IgD-negative memory B cell (primary cell): ENCODE results near the gene DLG1. TPM values are rescaled to one million over a fixed set of nuclear protein-coding genes. Genes with fewer than 3 reads are reported as not detected.
A peak's percentile ranks its signal among the peaks of the same experiment; 100 is the strongest.
"Not testable (repeated sequence)": the region's sequence is repeated elsewhere in the genome, so short reads cannot be mapped to it uniquely, and the experiment has no call there.

Experiments
- H3K27ac Mint-ChIP-seq, 3 donors: one replicate each; pipeline ENCODE4 v1.8.0; 2020 to 2022; ENCODE audit warnings: mild to moderate bottlenecking in 3 of 3, mixed read lengths in 3 of 3, moderate library complexity in 1 of 3
- H3K27me3 Mint-ChIP-seq: one replicate; pipeline ENCODE4 v1.8.0; 2021; ENCODE audit warnings: mixed read lengths
- H3K36me3 Mint-ChIP-seq: one replicate; pipeline ENCODE4 v1.8.0; 2020; ENCODE audit warnings: mild to moderate bottlenecking, mixed read lengths
- H3K4me1 Mint-ChIP-seq, 3 donors: one replicate each; pipeline ENCODE4 v1.8.0; 2020 to 2022; ENCODE audit warnings: mixed read lengths in 3 of 3, mild to moderate bottlenecking in 1 of 3
- H3K4me3 Mint-ChIP-seq, 4 donors: one replicate each; pipeline ENCODE4 v1.8.0; 2020 to 2022; ENCODE audit warnings: mild to moderate bottlenecking in 4 of 4, mixed read lengths in 4 of 4, moderate library complexity in 3 of 4
- H3K9me3 Mint-ChIP-seq, 3 donors: one replicate each; pipeline ENCODE4 v1.8.0; 2020 to 2021; ENCODE audit warnings: mixed read lengths in 3 of 3, mild to moderate bottlenecking in 1 of 3
- polyA plus RNA-seq: library from polyadenylated mRNA; unstranded; fragments of 300-500 nt; fragmentation: Illumina TruSeq; gene quantifications from one replicate; pipeline ENCODE4 v1.2.3, GENCODE V29; 2021

The DLG1 gene
- polyA plus RNA-seq, 1 donor from 2014 or later, result 28.6 TPM

DNA sequence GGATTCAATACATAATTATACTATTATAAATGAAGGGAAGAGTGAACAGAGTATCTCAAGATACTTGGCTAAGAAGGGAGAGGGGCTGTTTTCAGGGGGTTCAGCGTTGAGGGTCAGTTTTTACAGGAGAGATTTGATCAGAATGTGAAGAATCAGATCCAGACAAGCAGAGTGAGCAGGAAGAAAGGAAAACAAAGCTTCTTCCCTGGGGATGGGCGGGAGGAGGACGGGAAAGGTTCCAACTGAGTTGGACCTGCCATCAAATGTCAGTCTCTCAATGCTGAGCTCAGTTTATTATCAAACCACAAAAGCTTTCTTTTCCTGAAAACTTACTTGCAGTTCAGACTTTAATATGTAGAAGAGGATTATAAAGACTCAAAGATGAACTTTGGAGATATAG lies 262.8 kb downstream of the DLG1 start:
- Mint-ChIP-seq H3K27me3 (peaks cover 16% of the 10 kb centered on the region), H3K4me3 (no peak overlapping the region), H3K9me3 (no peaks in the 10 kb centered on the region), H3K36me3 (no peaks in the 10 kb centered on the region), H3K4me1 (peaks cover 0 to 1% (median 0%) of the 10 kb centered on the region in 3 donors), H3K27ac (peak overlapping the region in 1 of 3 donors; percentile 37)

GRCh38 chr3:197034778-197035177 lies 263.6 kb downstream of the DLG1 start:
- H3K27ac Mint-ChIP-seq, H3K4me3 Mint-ChIP-seq, H3K36me3 Mint-ChIP-seq, H3K9me3 Mint-ChIP-seq, H3K4me1 Mint-ChIP-seq: not testable (repeated sequence)
- H3K27me3 Mint-ChIP-seq, result peaks cover 16% of the 10 kb centered on the region

DNA sequence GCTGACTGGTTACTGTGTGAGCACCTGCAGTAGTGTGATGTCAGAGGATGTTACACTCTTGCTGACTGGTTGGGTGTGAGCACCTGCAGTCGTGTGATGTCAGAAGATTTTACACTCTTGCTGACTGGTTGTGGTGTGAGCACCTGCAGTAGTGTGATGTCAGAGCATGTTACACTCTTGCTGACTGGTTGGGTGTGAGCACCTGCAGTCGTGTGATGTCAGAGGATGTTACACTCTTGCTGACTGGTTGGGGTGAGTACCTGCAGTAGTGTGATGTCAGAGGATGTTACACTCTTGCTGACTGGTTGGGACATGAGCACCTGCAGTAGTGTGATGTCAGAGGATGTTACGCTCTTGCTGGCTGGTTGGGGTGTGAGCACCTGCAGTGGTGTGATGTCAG lies 264.6 kb downstream of the DLG1 start:
- H3K27ac Mint-ChIP-seq, H3K4me3 Mint-ChIP-seq, H3K9me3 Mint-ChIP-seq, H3K36me3 Mint-ChIP-seq, H3K4me1 Mint-ChIP-seq: not testable (repeated sequence)
- peaks cover 19% of the 10 kb centered on the region for H3K27me3 Mint-ChIP-seq

DNA sequence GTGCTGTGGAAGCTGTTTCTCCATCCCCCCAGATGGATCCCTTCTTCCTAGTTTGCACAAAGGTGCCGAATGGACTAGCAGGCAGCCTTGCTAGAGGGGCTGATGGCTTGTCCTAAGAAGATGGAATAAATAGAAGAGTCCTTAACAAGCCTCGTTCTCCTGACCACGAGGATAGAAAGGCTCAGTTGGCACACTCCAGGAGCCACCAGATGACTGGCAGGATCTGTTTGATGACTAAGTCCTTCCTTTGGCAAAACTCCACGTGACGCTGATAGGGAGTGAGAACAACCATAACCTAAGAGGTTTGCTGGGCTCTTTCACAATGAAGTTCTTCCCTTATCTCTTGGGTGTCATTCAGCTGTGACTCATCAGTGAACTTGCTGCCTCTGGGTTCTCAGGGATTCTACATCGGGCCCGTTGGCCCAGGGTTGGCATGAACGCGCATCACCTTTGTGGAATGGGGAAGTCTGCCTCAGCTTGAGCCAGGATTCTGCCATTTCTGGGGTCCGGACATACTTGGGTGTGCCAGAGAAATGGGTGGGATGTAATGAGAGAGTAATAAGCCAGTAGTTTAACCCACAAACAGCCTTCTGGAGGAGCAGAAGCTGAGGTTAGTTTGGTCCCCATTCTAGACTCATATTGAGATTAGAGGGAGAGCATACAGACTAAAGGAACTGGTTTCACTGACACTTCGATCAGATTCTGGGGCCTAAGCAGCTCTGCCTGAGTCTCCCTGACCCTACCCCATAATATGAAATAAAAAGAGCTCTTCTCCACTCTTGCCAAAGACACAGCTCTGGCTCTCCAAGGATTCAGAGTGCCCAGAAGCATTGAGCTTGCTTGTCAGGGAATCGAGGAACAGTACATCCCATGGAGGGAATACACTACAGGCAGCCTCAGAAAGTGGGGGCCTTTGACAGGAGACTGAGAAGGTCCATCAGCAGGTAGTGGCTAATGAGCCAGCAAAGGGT lies 266.8 kb downstream of the DLG1 start:
- H3K36me3 Mint-ChIP-seq, result no peaks in the 10 kb centered on the region
- peaks cover 19% of the 10 kb centered on the region for H3K27me3 Mint-ChIP-seq
- peaks cover 0 to 1% (median 0%) of the 10 kb centered on the region in 3 donors for H3K4me1 Mint-ChIP-seq
- peak overlapping the region in 1 of 3 donors; percentile 10 for H3K27ac Mint-ChIP-seq
- H3K4me3 Mint-ChIP-seq, result peak overlapping the region in 1 of 4 donors; percentile 45
- no peaks in the 10 kb centered on the region for H3K9me3 Mint-ChIP-seq

- Mint-ChIP-seq H3K9me3 (no peaks in the 10 kb centered on the region), H3K27me3 (peaks cover 16% of the 10 kb centered on the region), H3K4me3 (peak overlapping the region; percentile 21 to 78 (median 43)), H3K4me1 (peaks cover 0 to 1% (median 0%) of the 10 kb centered on the region in 3 donors), H3K36me3 (no peaks in the 10 kb centered on the region), H3K27ac (peak overlapping the region; percentile 10 to 73 (median 28))
These were observed 267.8 kb downstream of the DLG1 start for GRCh38 chr3:197030379-197031314.

GRCh38 chr3:197029511-197030167 lies 268.8 kb downstream of the DLG1 start, which contains the start of gene MELTF:
Gene MELTF (minus strand): TSS chr3:197029817. CDS start chr3:197029702, 115 bp downstream.
- Mint-ChIP-seq H3K9me3 (no peaks in the 10 kb centered on the region), H3K27ac (peak within 1 kb of the TSS; percentile 16 to 73 (median 28)), H3K36me3 (no peaks in the 10 kb centered on the region), H3K27me3 (peaks cover 12% of the 10 kb centered on the region), H3K4me3 (peak within 1 kb of the TSS; percentile 72 to 86 (median 81)), H3K4me1 (no peaks in the 10 kb centered on the region)

DNA sequence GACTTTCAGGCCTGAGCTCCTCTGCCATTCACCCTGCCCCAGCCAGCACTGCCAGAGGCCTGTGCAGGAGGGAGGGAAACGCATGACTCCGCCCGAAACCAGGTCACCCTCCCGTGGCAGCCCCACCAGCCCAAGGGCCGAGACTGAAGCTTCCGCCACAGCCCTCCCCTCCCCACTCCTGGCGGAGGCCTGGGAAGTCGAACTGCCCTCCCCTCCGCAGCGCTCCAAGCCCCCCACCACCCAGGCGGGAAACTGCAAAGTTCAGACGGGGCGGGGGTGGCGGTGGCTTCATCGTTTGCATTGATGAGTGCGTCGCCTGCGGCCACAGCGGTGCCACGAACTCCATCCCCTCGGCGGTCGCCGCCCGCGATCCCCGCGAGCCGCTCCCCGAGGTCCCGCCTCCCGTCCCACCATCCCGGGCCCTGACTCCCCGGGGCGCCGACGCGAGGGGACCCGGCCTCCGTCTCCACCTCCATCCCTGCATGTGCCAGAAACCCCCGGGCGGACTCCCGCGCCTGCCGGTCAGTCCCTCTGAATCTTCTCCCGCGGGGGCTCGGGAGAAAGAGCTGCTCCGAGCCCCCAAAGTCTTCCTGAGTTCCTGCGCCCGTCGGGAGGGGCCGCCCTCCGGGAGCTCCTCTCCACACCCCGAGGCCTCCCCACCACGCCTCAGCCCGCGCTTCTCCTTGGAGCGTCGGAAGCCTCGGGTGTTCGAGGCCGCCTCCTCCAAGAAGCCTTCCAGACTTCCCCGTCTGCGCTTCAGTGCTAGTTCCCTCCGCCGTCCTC lies 269.5 kb downstream of the DLG1 start:
- H3K4me3 Mint-ChIP-seq, result peak overlapping the region; percentile 72 to 86 (median 81)
- H3K9me3 Mint-ChIP-seq, result no peaks in the 10 kb centered on the region
- peaks cover 0 to under 1% (median under 1%) of the 10 kb centered on the region in 3 donors for H3K4me1 Mint-ChIP-seq
- H3K27me3 Mint-ChIP-seq, result peaks cover 12% of the 10 kb centered on the region
- H3K27ac Mint-ChIP-seq, result peak overlapping the region in 1 of 3 donors; percentile 16
- no peaks in the 10 kb centered on the region for H3K36me3 Mint-ChIP-seq

DNA sequence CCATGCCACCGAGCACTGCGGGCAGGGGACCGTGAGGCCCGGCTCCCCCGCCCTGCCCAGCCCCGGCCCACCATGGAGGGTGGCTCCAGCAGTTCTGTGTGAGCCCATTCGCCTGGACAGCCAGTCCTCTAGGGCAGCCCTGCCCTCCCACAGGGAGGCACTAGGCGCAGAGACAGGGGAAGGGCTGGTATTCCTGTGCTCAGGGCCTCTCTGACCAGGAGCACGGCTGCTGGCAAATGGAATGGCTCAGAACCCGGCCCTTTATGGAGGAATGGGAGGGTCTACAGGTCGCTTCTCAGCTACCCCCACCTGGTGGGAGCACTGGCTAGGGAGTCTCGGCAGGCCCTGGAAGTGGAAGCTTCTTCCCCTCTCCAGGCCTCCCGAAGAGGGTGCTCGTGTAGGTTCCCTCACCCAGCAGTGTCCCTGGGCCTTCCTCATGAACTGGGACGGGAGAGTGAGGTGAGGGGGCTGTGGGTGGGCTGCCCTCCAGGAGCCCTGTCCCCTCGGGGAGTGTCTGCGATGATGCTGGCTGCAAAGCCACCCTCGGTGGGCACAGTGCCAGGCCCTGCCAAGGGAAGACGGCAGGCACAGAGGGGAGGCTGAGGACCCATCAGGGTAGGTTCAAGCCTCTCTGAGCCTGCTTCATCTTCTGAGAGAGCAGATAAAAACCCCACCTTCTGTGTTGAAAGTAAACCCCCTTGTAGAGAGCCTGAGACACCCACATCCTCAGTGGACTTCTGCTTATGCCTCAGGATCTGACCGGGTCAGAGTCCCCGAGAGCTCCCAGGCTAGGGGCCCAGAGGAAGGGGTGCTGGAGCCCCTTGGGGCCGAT lies 270.3 kb downstream of the DLG1 start:
- Mint-ChIP-seq H3K27me3 (peaks cover 17% of the 10 kb centered on the region), H3K9me3 (no peaks in the 10 kb centered on the region), H3K27ac (peak overlapping the region in 1 of 3 donors; percentile 16), H3K4me1 (peaks cover 5 to 8% (median 7%) of the 10 kb centered on the region in 3 donors), H3K4me3 (peak overlapping the region; percentile 70 to 86 (median 75)), H3K36me3 (no peaks in the 10 kb centered on the region)

DNA sequence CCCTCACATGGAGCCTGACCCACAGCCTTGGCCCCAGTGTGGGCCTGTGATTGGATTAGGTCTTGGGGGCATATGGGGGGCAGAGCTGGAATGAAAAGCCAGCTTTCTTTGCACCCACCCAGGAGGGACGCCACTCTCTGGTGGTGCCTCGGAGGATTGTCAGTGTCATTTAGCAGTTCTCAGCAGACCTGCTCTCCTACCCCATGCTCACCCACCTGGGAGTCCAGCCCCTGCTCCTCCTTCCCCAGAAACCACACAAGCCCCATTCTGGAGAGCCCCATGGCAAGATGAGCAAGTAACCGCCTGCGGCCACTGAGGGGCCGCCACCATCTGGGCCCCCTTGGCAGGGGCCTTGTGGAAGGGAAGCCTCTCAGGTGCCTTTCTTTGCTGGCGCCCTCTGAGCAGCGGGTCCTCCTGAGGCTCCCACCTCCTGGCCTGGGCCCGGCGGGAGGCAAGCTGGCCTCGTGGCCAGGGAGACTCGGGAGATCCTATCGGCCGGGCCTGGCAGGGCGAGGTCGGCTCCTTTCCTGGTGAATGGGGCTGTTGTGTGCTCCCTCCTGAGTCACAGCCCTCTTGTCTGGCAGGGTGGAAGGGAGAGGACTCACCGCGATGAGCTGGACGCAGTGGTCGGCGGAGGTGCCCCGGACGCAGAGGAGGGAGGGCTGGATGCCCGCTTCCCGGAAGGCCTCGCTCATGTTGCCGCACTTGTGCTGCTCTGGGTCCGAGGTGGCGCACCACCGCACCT lies 271.1 kb downstream of the DLG1 start:
- peaks cover 17% of the 10 kb centered on the region for H3K27me3 Mint-ChIP-seq
- H3K36me3 Mint-ChIP-seq, result no peaks in the 10 kb centered on the region
- H3K4me3 Mint-ChIP-seq, result no peak overlapping the region
- no peaks in the 10 kb centered on the region for H3K9me3 Mint-ChIP-seq
- peaks cover 6 to 15% (median 14%) of the 10 kb centered on the region in 3 donors for H3K4me1 Mint-ChIP-seq
- H3K27ac Mint-ChIP-seq, result peak overlapping the region in 1 of 3 donors; percentile 19

DNA sequence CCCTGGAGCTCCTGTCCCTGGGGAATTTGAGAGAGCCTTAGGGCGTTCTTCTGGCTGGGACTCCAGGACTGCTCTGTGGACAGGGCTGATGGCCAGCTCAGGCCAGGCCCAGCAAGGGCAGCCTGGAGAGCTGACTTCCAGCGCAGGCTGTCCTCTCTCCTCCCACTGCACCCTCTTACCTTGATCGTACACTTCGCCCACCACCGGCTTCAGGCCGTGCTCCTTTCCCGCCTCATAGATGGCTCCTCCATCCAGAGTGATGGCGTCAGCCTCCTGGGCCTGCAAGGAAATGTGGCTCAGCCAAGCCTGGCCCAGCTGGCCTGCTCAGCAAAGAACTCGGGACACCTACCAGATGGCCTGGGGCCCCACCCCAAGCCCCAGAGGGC lies 271.9 kb downstream of the DLG1 start:
- Mint-ChIP-seq H3K4me3 (no peak overlapping the region), H3K4me1 (peaks cover 6 to 17% (median 15%) of the 10 kb centered on the region in 3 donors)

DNA sequence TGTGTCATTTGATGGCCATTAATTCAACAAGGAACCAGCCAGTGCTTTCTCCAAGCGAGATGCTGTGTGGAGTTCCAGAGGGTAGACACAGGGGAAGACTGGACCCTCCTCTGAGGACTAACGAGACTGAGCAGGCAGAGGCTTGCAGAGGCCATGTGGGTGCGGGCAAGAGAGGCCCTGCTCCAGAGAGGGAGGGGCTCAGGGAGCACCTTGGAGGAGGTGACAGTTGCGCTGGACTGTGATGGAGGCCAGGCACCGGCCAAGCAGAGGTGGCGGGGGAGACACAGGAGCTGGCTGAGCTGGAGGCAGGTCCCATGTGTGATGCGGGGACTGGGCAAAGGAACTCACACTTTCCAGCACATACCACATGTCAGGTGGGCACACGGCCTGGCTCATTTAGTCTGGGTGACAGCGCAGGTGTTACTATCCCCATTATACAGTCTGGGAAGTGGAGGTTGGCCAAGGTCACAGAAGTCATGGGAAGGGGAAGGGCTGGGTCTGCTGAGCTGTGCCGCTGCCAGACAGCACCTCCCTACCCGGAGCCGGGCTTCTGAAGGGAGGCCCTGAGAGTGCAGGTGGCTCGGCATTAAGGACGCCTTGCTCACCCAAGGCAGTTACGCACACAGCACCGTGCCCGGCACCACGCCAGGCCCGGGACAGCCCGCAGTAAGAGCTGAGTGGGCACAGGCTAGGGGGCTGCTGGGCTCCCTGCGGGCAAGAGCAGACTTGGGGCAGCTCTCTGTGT lies 272.5 kb downstream of the DLG1 start:
- Mint-ChIP-seq H3K4me1 (peaks cover 6 to 17% (median 15%) of the 10 kb centered on the region in 3 donors), H3K9me3 (no peaks in the 10 kb centered on the region), H3K27ac (peak overlapping the region in 1 of 3 donors; percentile 92), H3K4me3 (peak overlapping the region in 1 of 4 donors; percentile 46), H3K27me3 (peaks cover 11% of the 10 kb centered on the region), H3K36me3 (no peaks in the 10 kb centered on the region)

More for the DNA sequence above, 271.9 kb downstream of the DLG1 start:
- H3K27ac Mint-ChIP-seq, result peak overlapping the region in 2 of 3 donors; percentile 19 to 92
- H3K27me3 Mint-ChIP-seq, result peaks cover 15% of the 10 kb centered on the region
- H3K36me3 Mint-ChIP-seq, result no peaks in the 10 kb centered on the region
- H3K9me3 Mint-ChIP-seq, result no peaks in the 10 kb centered on the region
